Esophagus squamous epithelium (tissue), 4 donors: ENCODE measurements around the gene CXCL3.

Experiments used
- CTCF ChIP-seq, 6 experiments: fragments of 450-650 bp in 4 of 6; fragments of 200-600 bp in 2 of 6; sonication (generic) in 2 of 6; IDR thresholded peaks; one replicate each; pipeline ENCODE4 v1.5.1; 2016 to 2019; ENCODE audit warnings: antibody characterized with exemption in 6 of 6, mild to moderate bottlenecking in 4 of 6, moderate library complexity in 4 of 6
- POLR2A ChIP-seq, 4 donors: fragments of 450-650 bp; IDR thresholded peaks; one replicate each; pipeline ENCODE4 v1.6.1; 2017; ENCODE audit warnings: antibody characterized with exemption in 4 of 4, mild to moderate bottlenecking in 4 of 4, moderate library complexity in 3 of 4

DNA sequence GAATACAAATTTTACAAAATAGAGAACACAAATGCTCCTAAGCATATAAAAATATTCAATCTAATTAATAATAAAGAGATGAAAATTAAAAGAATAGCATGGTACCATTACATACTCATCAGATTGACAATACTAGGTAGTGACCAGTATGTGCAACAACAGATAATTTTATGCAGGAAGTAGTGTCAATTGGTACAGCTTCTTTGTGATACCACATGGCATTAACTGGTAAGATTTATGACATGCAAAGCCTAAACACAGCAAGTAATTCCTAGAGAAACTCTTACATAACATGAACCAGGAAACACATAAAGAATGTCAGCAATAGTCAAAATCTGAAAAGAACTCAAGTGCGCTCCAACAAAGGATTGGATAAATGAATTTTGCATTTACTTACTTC, 34.2 kb upstream of the CXCL3 start:
- no peak for TF ChIP-seq CTCF (IDR thresholded peaks at IDR 0.05)
- TF ChIP-seq POLR2A (IDR thresholded peaks at IDR 0.05): no peak
